GM23338 (cell line): ENCODE data around the gene WNT7A. TPM values are rescaled to one million over a fixed set of nuclear protein-coding genes. Genes with fewer than 3 reads are reported as not detected.

ENCODE experiments used
- ATAC-seq: fragments of 200-7000 bp; cut with Tn5 transposase; 3 replicates; pipeline ENCODE4 v1.9.1; 2020
- DNase-seq: peaks from one replicate; pipeline ENCODE4 v3.0.0-alpha.2; 2015; ENCODE audit warnings: low spot score
- H2AFZ ChIP-seq: fragments of 200-600 bp; sonication (generic); 2 replicates; pipeline ENCODE4 v1.8.0; 2016; ENCODE audit warnings: antibody characterized with exemption, mild to moderate bottlenecking, moderate library complexity
- H3F3A ChIP-seq: fragments of 200-600 bp; sonication (generic); replicated peaks from 2 replicates; pipeline ENCODE4 v1.8.0; 2017; ENCODE audit warnings: antibody characterized with exemption, mixed run types, low read depth
- H3K27ac ChIP-seq: fragments of 200-600 bp; sonication (generic); 2 replicates; pipeline ENCODE4 v1.6.1; 2016; ENCODE audit warnings: low read depth
- H3K27me3 ChIP-seq: fragments of 200-600 bp; sonication (generic); 2 replicates; pipeline ENCODE4 v1.8.0; 2016; ENCODE audit warnings: mild to moderate bottlenecking, mixed run types, moderate library complexity; ENCODE audit not compliant: insufficient read depth
- H3K36me3 ChIP-seq: fragments of 200-600 bp; sonication (generic); 2 replicates; pipeline ENCODE4 v1.8.0; 2016; ENCODE audit warnings: mild to moderate bottlenecking; ENCODE audit not compliant: insufficient read depth
- H3K4me1 ChIP-seq: fragments of 200-600 bp; sonication (generic); 2 replicates; pipeline ENCODE4 v1.8.0; 2016; ENCODE audit warnings: mild to moderate bottlenecking, moderate library complexity; ENCODE audit not compliant: insufficient read depth
- H3K4me2 ChIP-seq: fragments of 200-600 bp; sonication (generic); 2 replicates; pipeline ENCODE4 v1.7.1; 2017; ENCODE audit warnings: mixed run types
- H3K4me3 ChIP-seq: fragments of 200-600 bp; sonication (generic); 2 replicates; pipeline ENCODE4 v1.6.1; 2016; ENCODE audit warnings: mixed run types
- H3K79me2 ChIP-seq: fragments of 200-600 bp; sonication (generic); replicated peaks from 2 replicates; pipeline ENCODE4 v1.8.0; 2017; ENCODE audit warnings: mild to moderate bottlenecking; ENCODE audit not compliant: insufficient read depth
- H3K9me2 ChIP-seq: fragments of 200-600 bp; sonication (generic); 2 replicates; pipeline ENCODE4 v1.8.0; 2017; ENCODE audit not compliant: insufficient read depth
- H4K20me1 ChIP-seq: fragments of 200-600 bp; sonication (generic); replicated peaks from 2 replicates; pipeline ENCODE4 v1.8.0; 2017; ENCODE audit warnings: mild to moderate bottlenecking; ENCODE audit not compliant: insufficient read depth
- H3K27ac Mint-ChIP-seq: 2 replicates; pipeline ENCODE4 v1.8.0; 2020; ENCODE audit warnings: inconsistent platforms, mild to moderate bottlenecking, moderate library complexity, mixed read lengths
- H3K27me3 Mint-ChIP-seq: 3 replicates; pipeline ENCODE4 v1.8.0; 2022; ENCODE audit warnings: low read depth, mild to moderate bottlenecking, moderate library complexity, mixed read lengths, inconsistent platforms; ENCODE audit not compliant: insufficient read depth, poor library complexity
- H3K36me3 Mint-ChIP-seq: 3 replicates; pipeline ENCODE4 v1.8.0; 2021; ENCODE audit warnings: low read depth, mild to moderate bottlenecking, inconsistent platforms, moderate library complexity, mixed read lengths
- H3K4me1 Mint-ChIP-seq: 3 replicates; pipeline ENCODE4 v1.8.0; 2020; ENCODE audit warnings: mild to moderate bottlenecking, inconsistent platforms, mixed read lengths
- H3K4me3 Mint-ChIP-seq: 3 replicates; pipeline ENCODE4 v1.8.0; 2021; ENCODE audit warnings: moderate library complexity, mild to moderate bottlenecking, inconsistent platforms, mixed read lengths
- H3K9me3 Mint-ChIP-seq: 3 replicates; pipeline ENCODE4 v1.8.0; 2020; ENCODE audit warnings: moderate library complexity, mild to moderate bottlenecking, inconsistent platforms, mixed read lengths
- EZH2 ChIP-seq: fragments of 200-600 bp; sonication (generic); IDR thresholded peaks from one replicate; pipeline ENCODE4 v1.8.0; 2017; ENCODE audit warnings: antibody characterized with exemption, mild to moderate bottlenecking, low read depth; ENCODE audit not compliant: unreplicated experiment
- EZH2phosphoT487 ChIP-seq: fragments of 200-600 bp; sonication (generic); IDR thresholded peaks from one replicate; pipeline ENCODE4 v1.8.1; 2018; ENCODE audit warnings: antibody characterized with exemption; ENCODE audit not compliant: unreplicated experiment
- STAT1 ChIP-seq: IDR thresholded peaks from one replicate; pipeline ENCODE4 v1.6.1; 2016; ENCODE audit warnings: antibody characterized with exemption; ENCODE audit not compliant: unreplicated experiment
- ZNF114 ChIP-seq: fragments of 250-450 bp; sonication (Bioruptor Pico); IDR thresholded peaks from 2 replicates; pipeline ENCODE4 v1.5.0; 2020; ENCODE audit warnings: mild to moderate bottlenecking, moderate library complexity
- polyA plus RNA-seq: library from polyadenylated mRNA; unstranded; fragments of >200 nt; fragmentation: Nextera tagmentation; extraction: Ambion mirVana; gene quantifications from 2 replicates; pipeline ENCODE4 v1.2.1, GENCODE V29; 2016
- total RNA-seq: library from RNA; depleted of rRNA; stranded (reverse); fragments of >200 nt; shearing (Covaris generic); gene quantifications from 2 replicates; pipeline ENCODE4 v1.2.3, GENCODE V29; 2014
- TF ChIP-seq, protein P1 (sequence below), 2 experiments: fragments of 200-600 bp in 1 of 2; sonication (generic) in 1 of 2; conservative IDR thresholded peaks; 2 replicates each; pipeline versions ENCODE4 v1.5.1 to v1.6.1; 2016 to 2017; ENCODE audit warnings: antibody characterized with exemption in 2 of 2, low read depth in 2 of 2, mild to moderate bottlenecking in 2 of 2, moderate library complexity in 1 of 2
- TF ChIP-seq, protein P2 (sequence below): IDR thresholded peaks from one replicate; pipeline ENCODE4 v1.6.1; 2018; ENCODE audit warnings: antibody characterized with exemption; ENCODE audit not compliant: unreplicated experiment

The WNT7A gene
- total and polyA plus RNA-seq, 2 experiments from 2014 or later, result not detected

DNA sequence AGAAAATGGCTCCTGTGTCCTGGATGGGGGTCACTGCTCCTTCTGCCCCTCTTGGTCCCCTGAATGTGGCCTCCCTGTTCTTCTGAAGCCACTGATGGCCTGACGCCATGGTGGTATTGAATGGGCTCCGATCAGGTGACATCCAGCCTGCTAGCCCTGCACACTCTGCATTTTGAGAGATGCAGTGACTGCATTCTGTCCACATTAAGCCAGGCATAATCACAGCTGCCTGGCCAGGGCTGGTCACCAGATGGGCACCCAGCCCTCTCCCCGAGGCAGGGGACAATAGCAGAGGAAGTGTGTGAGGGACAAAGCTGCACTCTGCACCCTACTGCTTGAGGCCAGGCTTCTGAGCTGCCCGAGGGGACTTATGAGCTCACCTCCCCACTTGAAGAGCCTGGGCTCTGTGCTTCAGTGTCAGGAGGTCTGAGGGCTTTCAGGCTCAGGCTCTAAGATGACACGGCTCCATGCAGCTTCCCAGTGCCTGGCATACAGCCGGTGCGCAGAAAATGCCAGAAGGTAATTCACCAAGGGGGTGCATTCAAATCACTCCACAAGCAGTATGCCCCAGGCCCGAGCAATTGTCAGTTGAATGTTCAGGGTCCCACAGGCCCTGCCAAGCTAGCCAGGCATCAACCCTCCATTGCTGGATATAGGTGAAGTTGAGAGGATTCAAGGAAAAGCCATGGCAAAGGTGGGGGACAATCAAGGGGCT lies 56.8 kb downstream of the WNT7A start:
- Histone ChIP-seq H3F3A (no peaks in the 10 kb centered on the region), H3K79me2 (no peaks in the 10 kb centered on the region), H4K20me1 (no peaks in the 10 kb centered on the region), H3K36me3 (no peaks in the 10 kb centered on the region), H3K27me3 (no peaks in the 10 kb centered on the region), H3K4me1 (no peaks in the 10 kb centered on the region), H2AFZ (no peak overlapping the region), H3K9me2 (no peaks in the 10 kb centered on the region), H3K4me3 (no peak overlapping the region), H3K27ac (no peak overlapping the region), H3K4me2 (no peak overlapping the region)
- DNase-seq (no peak), ATAC-seq (no peak)
- Mint-ChIP-seq H3K36me3 (no peaks in the 10 kb centered on the region), H3K4me1 (peaks cover 6% of the 10 kb centered on the region; the same call in 2 of the 3 replicates), H3K9me3 (peaks cover 3% of the 10 kb centered on the region; the same call in 1 of the 3 replicates), H3K4me3 (no peak overlapping the region), H3K27me3 (peaks cover 6% of the 10 kb centered on the region), H3K27ac (no peak overlapping the region)
- no peak for TF ChIP-seq EZH2
- TF ChIP-seq, protein P1, sequence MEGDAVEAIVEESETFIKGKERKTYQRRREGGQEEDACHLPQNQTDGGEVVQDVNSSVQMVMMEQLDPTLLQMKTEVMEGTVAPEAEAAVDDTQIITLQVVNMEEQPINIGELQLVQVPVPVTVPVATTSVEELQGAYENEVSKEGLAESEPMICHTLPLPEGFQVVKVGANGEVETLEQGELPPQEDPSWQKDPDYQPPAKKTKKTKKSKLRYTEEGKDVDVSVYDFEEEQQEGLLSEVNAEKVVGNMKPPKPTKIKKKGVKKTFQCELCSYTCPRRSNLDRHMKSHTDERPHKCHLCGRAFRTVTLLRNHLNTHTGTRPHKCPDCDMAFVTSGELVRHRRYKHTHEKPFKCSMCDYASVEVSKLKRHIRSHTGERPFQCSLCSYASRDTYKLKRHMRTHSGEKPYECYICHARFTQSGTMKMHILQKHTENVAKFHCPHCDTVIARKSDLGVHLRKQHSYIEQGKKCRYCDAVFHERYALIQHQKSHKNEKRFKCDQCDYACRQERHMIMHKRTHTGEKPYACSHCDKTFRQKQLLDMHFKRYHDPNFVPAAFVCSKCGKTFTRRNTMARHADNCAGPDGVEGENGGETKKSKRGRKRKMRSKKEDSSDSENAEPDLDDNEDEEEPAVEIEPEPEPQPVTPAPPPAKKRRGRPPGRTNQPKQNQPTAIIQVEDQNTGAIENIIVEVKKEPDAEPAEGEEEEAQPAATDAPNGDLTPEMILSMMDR (conservative IDR thresholded peaks at IDR 0.05; ENCODE audit: low read depth in 2 of 2), result no peak
- TF ChIP-seq, protein P2, sequence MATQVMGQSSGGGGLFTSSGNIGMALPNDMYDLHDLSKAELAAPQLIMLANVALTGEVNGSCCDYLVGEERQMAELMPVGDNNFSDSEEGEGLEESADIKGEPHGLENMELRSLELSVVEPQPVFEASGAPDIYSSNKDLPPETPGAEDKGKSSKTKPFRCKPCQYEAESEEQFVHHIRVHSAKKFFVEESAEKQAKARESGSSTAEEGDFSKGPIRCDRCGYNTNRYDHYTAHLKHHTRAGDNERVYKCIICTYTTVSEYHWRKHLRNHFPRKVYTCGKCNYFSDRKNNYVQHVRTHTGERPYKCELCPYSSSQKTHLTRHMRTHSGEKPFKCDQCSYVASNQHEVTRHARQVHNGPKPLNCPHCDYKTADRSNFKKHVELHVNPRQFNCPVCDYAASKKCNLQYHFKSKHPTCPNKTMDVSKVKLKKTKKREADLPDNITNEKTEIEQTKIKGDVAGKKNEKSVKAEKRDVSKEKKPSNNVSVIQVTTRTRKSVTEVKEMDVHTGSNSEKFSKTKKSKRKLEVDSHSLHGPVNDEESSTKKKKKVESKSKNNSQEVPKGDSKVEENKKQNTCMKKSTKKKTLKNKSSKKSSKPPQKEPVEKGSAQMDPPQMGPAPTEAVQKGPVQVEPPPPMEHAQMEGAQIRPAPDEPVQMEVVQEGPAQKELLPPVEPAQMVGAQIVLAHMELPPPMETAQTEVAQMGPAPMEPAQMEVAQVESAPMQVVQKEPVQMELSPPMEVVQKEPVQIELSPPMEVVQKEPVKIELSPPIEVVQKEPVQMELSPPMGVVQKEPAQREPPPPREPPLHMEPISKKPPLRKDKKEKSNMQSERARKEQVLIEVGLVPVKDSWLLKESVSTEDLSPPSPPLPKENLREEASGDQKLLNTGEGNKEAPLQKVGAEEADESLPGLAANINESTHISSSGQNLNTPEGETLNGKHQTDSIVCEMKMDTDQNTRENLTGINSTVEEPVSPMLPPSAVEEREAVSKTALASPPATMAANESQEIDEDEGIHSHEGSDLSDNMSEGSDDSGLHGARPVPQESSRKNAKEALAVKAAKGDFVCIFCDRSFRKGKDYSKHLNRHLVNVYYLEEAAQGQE, result no peak

DNA sequence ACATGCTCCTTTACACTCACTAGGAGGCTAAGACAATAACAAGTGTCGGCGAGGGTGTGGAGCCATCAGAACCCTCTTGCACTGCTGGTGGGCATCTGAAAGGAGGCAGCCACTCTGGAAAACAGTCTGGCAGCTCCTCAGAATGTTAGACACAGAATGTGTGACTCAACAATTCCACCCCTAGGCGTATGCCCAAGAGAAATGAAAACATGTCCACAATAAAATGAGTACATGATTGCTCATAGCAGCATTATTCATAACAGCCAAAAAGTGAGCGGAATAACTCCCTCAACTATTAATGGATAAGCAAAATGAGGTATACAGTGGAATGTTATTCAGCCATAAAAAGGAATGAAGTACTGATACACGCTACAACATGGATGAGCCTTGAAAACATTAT lies 57.8 kb downstream of the WNT7A start:
- Mint-ChIP-seq H3K9me3 (peaks cover 11% of the 10 kb centered on the region; the same call in 2 of the 3 replicates), H3K27ac (no peak overlapping the region), H3K4me3 (no peak overlapping the region), H3K27me3 (peaks cover 7% of the 10 kb centered on the region), H3K4me1 (peaks cover 6% of the 10 kb centered on the region; the same call in 2 of the 3 replicates), H3K36me3 (peaks cover 4% of the 10 kb centered on the region; the same call in 1 of the 3 replicates)
- no peak for ATAC-seq
- Histone ChIP-seq H3K9me2 (no peaks in the 10 kb centered on the region), H3F3A (no peaks in the 10 kb centered on the region), H3K4me3 (no peak overlapping the region), H3K79me2 (no peaks in the 10 kb centered on the region), H3K36me3 (no peaks in the 10 kb centered on the region), H3K4me2 (no peak overlapping the region), H3K27ac (no peak overlapping the region), H3K4me1 (no peaks in the 10 kb centered on the region), H4K20me1 (no peaks in the 10 kb centered on the region), H3K27me3 (no peaks in the 10 kb centered on the region), H2AFZ (no peak overlapping the region)
- DNase-seq, result no peak
- TF ChIP-seq STAT1 (no peak), EZH2phosphoT487 (no peak), ZNF114 (CRISPR knock-in tag) (no peak), EZH2 (no peak)
- TF ChIP-seq, protein P2, result no peak
